SK-N-SH (cell line): ENCODE data around the gene ANKDD1A. TPM values are rescaled to one million over a fixed set of nuclear protein-coding genes. Genes with fewer than 3 reads are reported as not detected.

ENCODE experiments used
- CTCF ChIA-PET: fragments of 300-600, 350-600 bp; formaldehyde crosslinking; extraction: SDS; loops from one replicate; lab custom pipeline; 2021; lab: Yijun Ruan, JAX
- POLR2A ChIA-PET: fragments of 350-600 bp; sonication (Branson Sonifier 250); formaldehyde crosslinking; extraction: SDS; loops from one replicate; lab custom pipeline; 2020; ENCODE audit warnings: antibody characterized with exemption, inconsistent platforms; lab: Yijun Ruan, JAX
- DNase-seq: peaks from one replicate; pipeline ENCODE4 v3.0.0; 2012
- H2AFZ ChIP-seq: fragments of 200-600 bp; sonication (generic); 2 replicates; pipeline ENCODE4 v1.8.1; 2016; ENCODE audit warnings: antibody characterized with exemption, mild to moderate bottlenecking, low read depth
- H3F3A ChIP-seq: fragments of 200-600 bp; sonication (generic); replicated peaks from 2 replicates; pipeline ENCODE3; 2016; ENCODE audit warnings: antibody characterized with exemption, mild to moderate bottlenecking; ENCODE audit not compliant: insufficient read depth
- H3K27ac ChIP-seq, 2 experiments: fragments of 200-500 bp in 1 of 2; fragments of 200-600 bp in 1 of 2; sonication (Bioruptor generic) in 1 of 2; sonication (generic), shearing (Covaris generic) in 1 of 2; 2 replicates each; pipeline versions ENCODE4 v1.5.1 to v1.6.1; 2014 to 2016; ENCODE audit warnings: low read depth in 2 of 2, inconsistent platforms in 1 of 2, low read length in 1 of 2, mild to moderate bottlenecking in 1 of 2, mixed read lengths in 1 of 2
- H3K27me3 ChIP-seq: fragments of 200-600 bp; sonication (generic), shearing (Covaris generic); 2 replicates; pipeline ENCODE4 v1.6.1; 2016; ENCODE audit warnings: mixed run types; ENCODE audit not compliant: insufficient read depth
- H3K36me3 ChIP-seq, 2 experiments: fragments of 200-500 bp in 1 of 2; fragments of 200-600 bp in 1 of 2; sonication (Bioruptor generic) in 1 of 2; sonication (generic) in 1 of 2; replicated peaks in 1 of 2; 2 replicates each; pipeline versions ENCODE3 to v1.5.1; 2014 to 2016; ENCODE audit warnings: low read length in 1 of 2, mild to moderate bottlenecking in 1 of 2; ENCODE audit not compliant: insufficient read depth in 2 of 2, control insufficient read depth in 1 of 2
- H3K4me1 ChIP-seq, 2 experiments: fragments of 200-500 bp in 1 of 2; fragments of 200-600 bp in 1 of 2; sonication (Bioruptor generic) in 1 of 2; sonication (generic), shearing (Covaris generic) in 1 of 2; 2 replicates each; pipeline versions ENCODE4 v1.5.1 to v1.6.1; 2014 to 2016; ENCODE audit warnings: low read depth in 1 of 2, low read length in 1 of 2, mixed run types in 1 of 2; ENCODE audit not compliant: insufficient read depth in 2 of 2, control insufficient read depth in 1 of 2
- H3K4me2 ChIP-seq: fragments of 200-600 bp; sonication (generic), shearing (Covaris generic); 2 replicates; pipeline ENCODE4 v1.6.1; 2017; ENCODE audit warnings: mixed run types
- H3K4me3 ChIP-seq, 2 experiments: fragments of 200-500 bp in 1 of 2; fragments of 200-600 bp in 1 of 2; sonication (Bioruptor generic) in 1 of 2; sonication (generic), shearing (Covaris generic) in 1 of 2; 2 replicates each; pipeline versions ENCODE4 v1.5.1 to v1.8.1; 2014 to 2016; ENCODE audit warnings: low read depth in 2 of 2, inconsistent platforms in 1 of 2, low read length in 1 of 2, mild to moderate bottlenecking in 1 of 2, mixed read lengths in 1 of 2, moderate library complexity in 1 of 2
- H3K79me2 ChIP-seq: fragments of 200-600 bp; sonication (generic); 2 replicates; pipeline ENCODE4 v1.8.1; 2017; ENCODE audit warnings: mild to moderate bottlenecking; ENCODE audit not compliant: insufficient read depth
- H3K9ac ChIP-seq: fragments of 200-600 bp; sonication (generic); 2 replicates; pipeline ENCODE4 v1.6.1; 2017; ENCODE audit warnings: mixed run types
- H3K9me2 ChIP-seq: fragments of 200-600 bp; sonication (generic); 2 replicates; pipeline ENCODE4 v1.6.1; 2017; ENCODE audit warnings: mixed run types
- H3K9me3 ChIP-seq: fragments of 200-600 bp; sonication (generic); 2 replicates; pipeline ENCODE4 v1.6.1; 2017; ENCODE audit warnings: mixed run types, mild to moderate bottlenecking, moderate library complexity
- H4K20me1 ChIP-seq: fragments of 200-600 bp; sonication (generic); 2 replicates; pipeline ENCODE4 v1.6.1; 2017; ENCODE audit warnings: mild to moderate bottlenecking, mixed run types; ENCODE audit not compliant: insufficient read depth
- GABPA ChIP-seq: IDR thresholded peaks from 2 replicates; pipeline ENCODE4 v1.4.0; 2012; ENCODE audit warnings: low read depth, mild to moderate bottlenecking
- GATA2 ChIP-seq: sonication (generic); formaldehyde crosslinking; IDR thresholded peaks from 2 replicates; pipeline ENCODE4 v1.5.0; 2020; ENCODE audit warnings: mild to moderate bottlenecking, missing genetic modification reagents
- JUND ChIP-seq: IDR thresholded peaks from 2 replicates; pipeline ENCODE4 v1.4.0; 2012
- MEF2A ChIP-seq: IDR thresholded peaks from 2 replicates; pipeline ENCODE4 v1.4.0; 2012; ENCODE audit warnings: low read depth, borderline replicate concordance
- NRF1 ChIP-seq: IDR thresholded peaks from 2 replicates; pipeline ENCODE4 v1.6.1; 2012; ENCODE audit warnings: low read depth, mild to moderate bottlenecking, low read length
- PBX3 ChIP-seq: IDR thresholded peaks from 2 replicates; pipeline ENCODE4; 2012
- POLR2AphosphoS5 ChIP-seq: IDR thresholded peaks from 2 replicates; pipeline ENCODE4 v1.6.1; 2012; ENCODE audit warnings: low read depth, low read length
- RCOR1 ChIP-seq: fragments of 150-350 bp; IDR thresholded peaks from 2 replicates; pipeline ENCODE4 v1.6.1; 2017; ENCODE audit warnings: antibody characterized with exemption, low read length
- RFX5 ChIP-seq: IDR thresholded peaks from 2 replicates; pipeline ENCODE4 v1.6.1; 2012; ENCODE audit warnings: mild to moderate bottlenecking, improper control_type of control experiment, low read length
- RXRA ChIP-seq: IDR thresholded peaks from 2 replicates; pipeline ENCODE4 v1.4.0; 2012; ENCODE audit warnings: low read depth, mild to moderate bottlenecking, borderline replicate concordance
- SIN3A ChIP-seq: IDR thresholded peaks from 2 replicates; pipeline ENCODE4 v1.6.1; 2012; ENCODE audit warnings: low read depth, mild to moderate bottlenecking, low read length, moderate library complexity, borderline replicate concordance
- SMC3 ChIP-seq: IDR thresholded peaks from 2 replicates; pipeline ENCODE4 v1.6.1; 2012; ENCODE audit warnings: low read depth, low read length, improper control_type of control experiment
- TAF1 ChIP-seq: IDR thresholded peaks from 2 replicates; pipeline ENCODE4 v1.6.1; 2012; ENCODE audit warnings: low read depth, mild to moderate bottlenecking, low read length, moderate library complexity, borderline replicate concordance
- TCF12 ChIP-seq: IDR thresholded peaks from 2 replicates; pipeline ENCODE4 v1.4.0; 2012
- USF2 ChIP-seq: fragments of 150-350 bp; IDR thresholded peaks from 2 replicates; pipeline ENCODE4 v1.6.1; 2017; ENCODE audit warnings: antibody characterized with exemption, low read length, low read depth, borderline replicate concordance
- YY1 ChIP-seq: IDR thresholded peaks from 2 replicates; pipeline ENCODE4 v1.4.0; 2012; ENCODE audit warnings: low read depth, mild to moderate bottlenecking
- WGBS: methylation state at CpG from one replicate; pipeline ENCODE4 v1.1.6; 2017; ENCODE audit warnings: low lambda C conversion rate; 5-methylcytosine and 5-hydroxymethylcytosine counted together
- polyA plus RNA-seq, 3 experiments: library from polyadenylated mRNA; depleted of rRNA; stranded (reverse); fragments of >200 nt; gene quantifications; 2 replicates each; pipeline ENCODE4 v1.2.3, GENCODE V29; 2012
- TF ChIP-seq, protein P1 (sequence below): IDR thresholded peaks from 2 replicates; pipeline ENCODE4 v1.6.1; 2012; ENCODE audit warnings: mild to moderate bottlenecking, low read depth, low read length, moderate library complexity

The ANKDD1A gene
- polyA plus RNA-seq, 1 of the 3 experiments (the other 2 are of a cell fraction), result 8.6 TPM

DNA sequence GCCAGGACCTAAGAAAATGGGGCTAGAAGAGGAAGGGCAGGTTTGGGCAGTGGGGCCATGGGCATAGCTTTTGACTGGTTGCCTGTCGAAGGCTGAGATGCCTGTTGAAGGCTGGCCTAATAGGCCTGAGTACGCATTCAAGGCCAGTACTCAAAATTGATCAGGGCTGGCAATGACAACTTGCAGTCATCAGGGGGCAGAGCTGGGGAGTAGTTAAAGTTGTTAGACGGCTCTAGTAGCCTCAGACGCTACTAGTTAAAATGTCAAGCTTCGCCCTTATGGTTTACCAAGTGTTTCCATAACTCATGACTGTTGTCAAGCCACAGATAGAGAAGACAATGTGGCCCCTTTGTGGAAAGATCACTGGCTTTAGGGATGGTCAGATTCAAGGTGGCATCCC, 49.3 kb downstream of the ANKDD1A start:
- H3K4me2 ChIP-seq, result no peak overlapping the region
- no peaks in the 10 kb centered on the region for H3K79me2 ChIP-seq
- H4K20me1 ChIP-seq, result no peaks in the 10 kb centered on the region
- H3K4me1 ChIP-seq, result no peaks in the 10 kb centered on the region
- no peaks in the 10 kb centered on the region for H3K9me2 ChIP-seq
- DNase-seq, result no peak
- no peak for TF ChIP-seq SIN3A
- no peak for TF ChIP-seq JUND
- TF ChIP-seq RFX5, result no peak
- TF ChIP-seq, protein P1, sequence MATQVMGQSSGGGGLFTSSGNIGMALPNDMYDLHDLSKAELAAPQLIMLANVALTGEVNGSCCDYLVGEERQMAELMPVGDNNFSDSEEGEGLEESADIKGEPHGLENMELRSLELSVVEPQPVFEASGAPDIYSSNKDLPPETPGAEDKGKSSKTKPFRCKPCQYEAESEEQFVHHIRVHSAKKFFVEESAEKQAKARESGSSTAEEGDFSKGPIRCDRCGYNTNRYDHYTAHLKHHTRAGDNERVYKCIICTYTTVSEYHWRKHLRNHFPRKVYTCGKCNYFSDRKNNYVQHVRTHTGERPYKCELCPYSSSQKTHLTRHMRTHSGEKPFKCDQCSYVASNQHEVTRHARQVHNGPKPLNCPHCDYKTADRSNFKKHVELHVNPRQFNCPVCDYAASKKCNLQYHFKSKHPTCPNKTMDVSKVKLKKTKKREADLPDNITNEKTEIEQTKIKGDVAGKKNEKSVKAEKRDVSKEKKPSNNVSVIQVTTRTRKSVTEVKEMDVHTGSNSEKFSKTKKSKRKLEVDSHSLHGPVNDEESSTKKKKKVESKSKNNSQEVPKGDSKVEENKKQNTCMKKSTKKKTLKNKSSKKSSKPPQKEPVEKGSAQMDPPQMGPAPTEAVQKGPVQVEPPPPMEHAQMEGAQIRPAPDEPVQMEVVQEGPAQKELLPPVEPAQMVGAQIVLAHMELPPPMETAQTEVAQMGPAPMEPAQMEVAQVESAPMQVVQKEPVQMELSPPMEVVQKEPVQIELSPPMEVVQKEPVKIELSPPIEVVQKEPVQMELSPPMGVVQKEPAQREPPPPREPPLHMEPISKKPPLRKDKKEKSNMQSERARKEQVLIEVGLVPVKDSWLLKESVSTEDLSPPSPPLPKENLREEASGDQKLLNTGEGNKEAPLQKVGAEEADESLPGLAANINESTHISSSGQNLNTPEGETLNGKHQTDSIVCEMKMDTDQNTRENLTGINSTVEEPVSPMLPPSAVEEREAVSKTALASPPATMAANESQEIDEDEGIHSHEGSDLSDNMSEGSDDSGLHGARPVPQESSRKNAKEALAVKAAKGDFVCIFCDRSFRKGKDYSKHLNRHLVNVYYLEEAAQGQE, result no peak
- TF ChIP-seq MEF2A, result no peak
- no peak for TF ChIP-seq GATA2 (CRISPR knock-in tag)
- TF ChIP-seq PBX3, result no peak
- TF ChIP-seq YY1, result no peak
- no peak for TF ChIP-seq TAF1
- no peak for TF ChIP-seq RXRA
- no peak for TF ChIP-seq RCOR1
- TF ChIP-seq POLR2AphosphoS5, result no peak
- TF ChIP-seq USF2, result no peak
- TF ChIP-seq NRF1, result no peak
- ChIA-PET POLR2A (interaction anchor here (1.1 kb wide), 1 partner anchor 16 kb away, joined by 3 read pairs; no protein-coding TSS in a partner anchor), CTCF (no interaction called here)
- no peaks in the 10 kb centered on the region for H3K27me3 ChIP-seq
- H2AFZ ChIP-seq, result no peak overlapping the region
- H3K27ac ChIP-seq, result no peak overlapping the region
- 93% methylated on average over 5 of the region's 5 CpGs for WGBS
- no peaks in the 10 kb centered on the region for H3K9me3 ChIP-seq
- H3K9ac ChIP-seq, result no peak overlapping the region
- H3F3A ChIP-seq, result no peaks in the 10 kb centered on the region
- H3K4me3 ChIP-seq, result no peak overlapping the region
- H3K36me3 ChIP-seq, result peaks cover 54 to 65% of the 10 kb centered on the region in 2 experiments

- H3K9me3 ChIP-seq, result no peaks in the 10 kb centered on the region
- no peak overlapping the region for H3K9ac ChIP-seq
- H3K27me3 ChIP-seq, result no peaks in the 10 kb centered on the region
- H3K4me1 ChIP-seq, result no peaks in the 10 kb centered on the region
- no peak overlapping the region for H3K4me3 ChIP-seq
- H3K79me2 ChIP-seq, result no peaks in the 10 kb centered on the region
- DNase-seq, result no peak
- WGBS, result 100% methylated on average over 1 of the region's 1 CpG
- no peak overlapping the region for H2AFZ ChIP-seq
- ChIA-PET CTCF (no interaction called here), POLR2A (no interaction called here)
- no peak overlapping the region for H3K4me2 ChIP-seq
- peaks cover 8% of the 10 kb centered on the region for H3F3A ChIP-seq
- peaks cover 39 to 69% of the 10 kb centered on the region in 2 experiments for H3K36me3 ChIP-seq
- H4K20me1 ChIP-seq, result no peaks in the 10 kb centered on the region
- TF ChIP-seq SIN3A, result no peak
- no peak for TF ChIP-seq GATA2 (CRISPR knock-in tag)
- TF ChIP-seq GABPA, result no peak
- no peak for TF ChIP-seq RFX5
- TF ChIP-seq JUND, result no peak
- TF ChIP-seq RCOR1, result no peak
- TF ChIP-seq, protein P1, result no peak
- no peak for TF ChIP-seq SMC3
- no peak for TF ChIP-seq TCF12
- H3K9me2 ChIP-seq, result no peaks in the 10 kb centered on the region
- H3K27ac ChIP-seq, result no peak overlapping the region
Measured at GRCh38 chr15:64969401-64969800, 57.7 kb downstream of the ANKDD1A start.
